AG10803 (cell line): ENCODE data around the gene FMNL2.

ENCODE experiments used
- DNase-seq: peaks from one replicate; pipeline ENCODE4 v3.0.0; 2010; ENCODE audit warnings: low read depth
- H3K4me3 ChIP-seq: 2 replicates; pipeline ENCODE4 v1.5.1; 2011; ENCODE audit warnings: mild to moderate bottlenecking, low read length, control low read depth
- TF ChIP-seq, protein P1 (sequence below): conservative IDR thresholded peaks from 2 replicates; pipeline ENCODE4 v1.5.1; 2011; ENCODE audit warnings: mild to moderate bottlenecking, low read length, control low read depth, inconsistent platforms

The FMNL2 gene

DNA sequence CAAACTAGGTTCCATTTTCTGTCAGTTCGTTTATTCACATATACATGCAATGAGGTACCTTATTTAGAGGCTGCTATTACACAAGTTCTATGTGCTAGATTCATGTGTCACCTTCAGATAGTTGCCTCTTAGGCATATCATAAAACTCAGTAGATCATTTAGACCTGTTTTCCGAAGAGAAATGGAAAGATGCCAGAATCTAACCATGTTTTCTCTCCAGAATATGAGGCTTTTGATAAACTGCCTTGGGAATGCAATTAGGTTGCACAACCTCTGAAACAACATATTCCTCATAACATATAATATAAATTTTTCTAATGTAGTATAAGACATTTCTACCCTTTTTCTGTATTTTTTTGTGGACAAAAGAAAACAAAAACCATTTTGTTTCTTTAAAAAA lies 274.2 kb downstream of the FMNL2 start:
- DNase-seq: no peak
- TF ChIP-seq, protein P1, sequence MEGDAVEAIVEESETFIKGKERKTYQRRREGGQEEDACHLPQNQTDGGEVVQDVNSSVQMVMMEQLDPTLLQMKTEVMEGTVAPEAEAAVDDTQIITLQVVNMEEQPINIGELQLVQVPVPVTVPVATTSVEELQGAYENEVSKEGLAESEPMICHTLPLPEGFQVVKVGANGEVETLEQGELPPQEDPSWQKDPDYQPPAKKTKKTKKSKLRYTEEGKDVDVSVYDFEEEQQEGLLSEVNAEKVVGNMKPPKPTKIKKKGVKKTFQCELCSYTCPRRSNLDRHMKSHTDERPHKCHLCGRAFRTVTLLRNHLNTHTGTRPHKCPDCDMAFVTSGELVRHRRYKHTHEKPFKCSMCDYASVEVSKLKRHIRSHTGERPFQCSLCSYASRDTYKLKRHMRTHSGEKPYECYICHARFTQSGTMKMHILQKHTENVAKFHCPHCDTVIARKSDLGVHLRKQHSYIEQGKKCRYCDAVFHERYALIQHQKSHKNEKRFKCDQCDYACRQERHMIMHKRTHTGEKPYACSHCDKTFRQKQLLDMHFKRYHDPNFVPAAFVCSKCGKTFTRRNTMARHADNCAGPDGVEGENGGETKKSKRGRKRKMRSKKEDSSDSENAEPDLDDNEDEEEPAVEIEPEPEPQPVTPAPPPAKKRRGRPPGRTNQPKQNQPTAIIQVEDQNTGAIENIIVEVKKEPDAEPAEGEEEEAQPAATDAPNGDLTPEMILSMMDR: no peak
- H3K4me3 ChIP-seq: no peak overlapping the region

DNA sequence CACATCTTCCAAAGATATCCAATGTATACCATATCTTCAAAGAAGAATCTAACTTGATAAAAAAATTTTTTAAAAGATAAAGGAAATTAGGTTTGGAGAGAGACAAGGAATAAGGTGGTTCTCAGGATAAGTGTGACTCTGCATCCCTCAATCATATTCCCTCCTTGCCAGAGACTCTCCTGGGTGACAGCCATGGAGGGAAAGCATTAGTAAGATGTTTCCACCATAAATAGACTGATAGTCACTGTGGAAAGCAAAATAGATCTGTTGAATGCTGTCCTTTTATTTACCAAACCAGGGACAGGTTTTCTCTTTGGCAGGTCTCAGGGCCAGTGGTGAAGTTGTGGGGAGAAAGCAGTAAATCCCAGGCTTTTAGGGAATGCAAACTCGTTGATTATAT lies 274.7 kb downstream of the FMNL2 start:
- TF ChIP-seq, protein P1: no peak
- no peak overlapping the region for H3K4me3 ChIP-seq
- DNase-seq: no peak

DNA sequence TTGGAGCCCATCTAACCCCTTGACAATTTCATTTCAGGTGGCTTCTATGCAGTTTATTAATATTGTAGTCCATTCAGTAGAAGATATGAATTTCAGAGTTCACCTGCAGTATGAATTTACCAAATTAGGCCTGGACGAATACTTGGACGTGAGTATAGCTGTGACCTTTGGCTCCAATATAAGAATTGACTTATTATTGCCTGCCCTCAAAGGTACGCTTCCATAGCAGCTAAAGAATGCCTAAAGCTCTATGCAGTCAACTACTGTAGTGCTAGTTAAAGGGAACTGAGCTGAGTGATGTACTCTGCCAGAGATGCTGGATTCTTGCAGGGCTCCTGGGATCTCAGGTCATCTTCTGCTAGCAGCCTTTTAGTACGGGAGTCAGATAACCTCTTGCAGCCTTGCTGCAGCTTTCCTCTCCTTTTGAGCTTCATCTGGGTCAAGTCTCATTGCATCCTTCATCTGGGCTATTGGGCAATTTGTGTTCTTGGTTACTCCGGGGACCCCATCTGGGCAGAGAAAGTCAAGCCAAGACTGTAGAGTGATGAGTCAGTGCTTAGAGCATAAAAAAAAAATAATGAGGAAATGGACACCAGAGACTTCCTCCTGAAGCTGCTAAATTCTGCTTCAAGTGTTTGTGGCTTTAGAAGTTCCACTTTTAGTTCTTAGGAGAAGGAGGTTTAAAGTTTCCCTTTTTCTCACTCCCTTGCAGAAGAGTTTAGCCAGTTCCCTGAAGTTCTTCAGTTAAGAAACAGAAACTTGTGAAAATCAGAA lies 276.7 kb downstream of the FMNL2 start:
- no peak overlapping the region for H3K4me3 ChIP-seq
- TF ChIP-seq, protein P1: no peak
- DNase-seq: peak; percentile 92

DNA sequence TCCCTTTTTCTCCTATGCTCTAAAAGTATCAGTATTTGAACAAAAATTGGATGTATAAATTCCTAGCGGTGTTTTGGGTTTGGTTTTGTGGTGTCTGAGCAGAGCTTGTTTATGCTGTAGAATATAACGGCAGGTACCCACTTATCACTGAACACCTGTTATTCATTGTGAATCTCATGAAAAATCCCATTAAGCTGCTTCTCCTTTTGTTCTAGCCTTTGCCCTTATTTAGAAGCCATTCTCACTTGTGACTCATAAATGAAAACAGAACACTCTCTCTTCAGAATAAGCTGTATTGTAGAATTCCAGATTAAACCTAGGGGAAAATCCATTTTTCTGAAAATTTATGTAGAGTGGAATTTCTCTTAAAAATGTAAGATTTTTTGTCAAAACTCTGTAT lies 278.3 kb downstream of the FMNL2 start:
- DNase-seq: peak; percentile 24
- TF ChIP-seq, protein P1: no peak
- no peak overlapping the region for H3K4me3 ChIP-seq

DNA sequence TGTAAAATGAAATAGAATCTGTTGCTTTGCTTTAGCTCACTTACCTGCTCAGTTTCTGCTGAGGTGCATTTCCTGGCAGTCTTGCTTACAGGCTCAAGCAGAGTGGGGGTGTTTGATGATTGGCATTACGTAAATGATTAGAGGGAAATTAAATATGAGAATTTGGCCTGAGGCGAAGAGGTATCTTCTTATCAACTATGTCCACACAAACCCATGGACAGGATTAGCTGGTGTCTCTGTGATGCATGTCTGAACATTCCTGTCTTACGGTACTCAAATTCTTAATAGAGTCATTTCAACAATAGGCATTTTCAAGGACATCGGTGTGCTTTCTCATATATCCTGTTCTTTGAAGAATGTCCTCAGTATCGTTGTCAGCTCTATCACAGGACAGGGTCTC lies 280.2 kb downstream of the FMNL2 start:
- TF ChIP-seq, protein P1: no peak
- H3K4me3 ChIP-seq: no peak overlapping the region
- no peak for DNase-seq

DNA sequence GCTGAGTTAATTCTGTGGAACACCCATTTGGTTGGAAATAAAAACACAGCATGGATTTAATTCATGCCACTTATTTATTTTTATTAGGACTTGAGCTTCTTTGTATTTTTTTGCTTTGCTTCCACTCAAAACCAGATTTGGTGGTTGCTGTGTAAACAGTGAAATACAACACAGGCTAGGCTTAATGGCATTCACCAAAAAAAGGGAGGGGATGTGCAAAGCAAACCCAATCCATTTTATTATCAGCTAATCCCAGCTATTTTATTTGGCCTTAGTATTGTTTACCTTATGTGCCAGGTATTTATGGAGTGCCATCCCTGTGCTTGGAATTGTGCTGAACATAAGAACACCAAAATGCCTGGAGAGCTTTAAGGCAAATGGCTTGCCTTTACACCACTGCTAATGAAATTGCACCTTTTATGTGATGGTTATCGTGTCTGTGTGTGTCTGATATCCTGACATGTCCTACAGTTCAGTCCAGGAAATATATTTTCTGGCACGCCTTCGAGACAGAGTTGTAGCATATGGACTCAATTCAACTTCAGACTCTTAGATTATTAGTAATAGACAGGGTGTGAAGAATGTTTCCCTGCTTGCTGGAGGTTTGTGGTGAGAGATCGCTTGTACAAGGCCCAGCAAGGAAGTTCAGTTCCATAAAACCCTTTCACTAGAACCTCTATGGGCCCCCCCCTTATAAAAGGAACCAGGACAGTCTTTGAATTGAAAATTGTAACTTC lies 282.6 kb downstream of the FMNL2 start:
- peak; percentile 33 for DNase-seq
- no peak overlapping the region for H3K4me3 ChIP-seq
- TF ChIP-seq, protein P1: no peak

DNA sequence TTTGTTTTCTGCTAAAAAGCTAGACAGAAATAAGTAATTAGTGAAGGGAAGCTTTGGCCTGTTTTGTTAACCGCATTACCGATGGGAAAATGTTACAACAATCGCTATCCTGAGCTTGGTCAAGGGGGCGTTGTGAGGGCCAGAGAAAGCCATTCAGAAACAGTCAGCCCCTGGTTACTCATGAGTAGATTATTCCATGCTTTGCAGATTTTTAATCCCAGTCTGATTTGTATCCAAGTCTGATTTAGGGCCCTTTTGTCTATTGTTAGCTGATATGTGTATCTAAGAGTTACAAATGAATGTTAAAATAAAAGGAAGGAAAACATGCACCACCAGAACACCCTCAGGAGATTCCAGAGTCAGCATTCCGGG lies 283.2 kb downstream of the FMNL2 start:
- DNase-seq: no peak
- no peak overlapping the region for H3K4me3 ChIP-seq
- TF ChIP-seq, protein P1: no peak
